Measurements from ENCODE around the gene RNF4. TPM values are rescaled to one million over a fixed set of nuclear protein-coding genes. Genes with fewer than 3 reads are reported as not detected.

The RNF4 gene
- total and polyA plus RNA-seq, 10 of the 15 experiments (the other 5 are each of a cell fraction or from before 2014, with no cell fraction given) = 34.9 to 145 (median 76.1) TPM

GRCh38 chr4:2484185-2484584, 15.3 kb downstream of the RNF4 start:
- H3K9me3 ChIP-seq (replicated peaks; ENCODE audit: control insufficient read depth, insufficient read depth, low read length) = no peaks in the 10 kb centered on the region
- intact Hi-C loops (cut with micrococcal nuclease; ENCODE audit: unreplicated experiment) (loop anchor here (2.0 kb wide), 1 partner anchor 15 kb away; no protein-coding TSS in a partner anchor), in situ Hi-C loops (cut with MboI) (no loop called here)
- H3K79me2 ChIP-seq (ENCODE audit: control insufficient read depth, insufficient read depth, low read length) = peaks cover 99% of the 10 kb centered on the region
- no peak overlapping the region for H2AFZ ChIP-seq (ENCODE audit: control insufficient read depth, low read depth, low read length)
- peaks cover 84% of the 10 kb centered on the region for H3K4me1 ChIP-seq (ENCODE audit: control insufficient read depth, insufficient read depth, low read length)
- FAIRE-seq (no peak), ATAC-seq (no peak), DNase-seq (ENCODE audit: low read depth, low spot score) (no peak)
- no peak overlapping the region for H3K9ac ChIP-seq (ENCODE audit: control insufficient read depth, insufficient read depth, low read length)
- H3K4me3 ChIP-seq = no peak overlapping the region
- H3K36me3 ChIP-seq (ENCODE audit: control insufficient read depth in 2 of 2, insufficient read depth in 2 of 2, low read length in 1 of 2) = peaks cover 6 to 18% of the 10 kb centered on the region in 2 experiments
- no peaks in the 10 kb centered on the region for H3K27me3 ChIP-seq (replicated peaks in 1 of 2; ENCODE audit: control insufficient read depth in 2 of 2, insufficient read depth in 2 of 2, low read length in 1 of 2)
- CTCF ChIA-PET = interaction anchor here (1.0 to 3.3 kb wide), 3 partner anchors 13 to 29 kb away, joined by 3 to 11 read pairs (median 3); no protein-coding TSS in a partner anchor
- no peak overlapping the region for H3K27ac ChIP-seq (ENCODE audit: control insufficient read depth, insufficient read depth)
- RAD21 ChIA-PET (ENCODE audit: unreplicated experiment) = interaction anchor here (1.2 to 8.0 kb wide), 4 partner anchors 12 to 52 kb away, joined by 3 to 51 read pairs (median 26); partner anchors contain the start of genes FAM193A and RNF4
- POLR2A ChIA-PET = interaction anchor here (1.6 to 9.1 kb wide), 2 partner anchors 9 to 14 kb away, joined by 3 to 80 read pairs; partner anchors contain the start of gene RNF4
- BruUV-seq (replicated peaks) = no TSS peak
- peaks cover 42% of the 10 kb centered on the region for H4K20me1 ChIP-seq (ENCODE audit: control insufficient read depth, insufficient read depth)
- H3K4me2 ChIP-seq (ENCODE audit: control insufficient read depth, insufficient read depth) = peak overlapping the region; percentile 91
- WGBS (ENCODE audit: insufficient coverage, insufficient replicate concordance, low lambda C conversion rate, missing lambda C conversion rate) = 53% methylated on average over 6 of the region's 6 CpGs
- SMC1A ChIA-PET (ENCODE audit: uncharacterized antibody, unreplicated experiment) = interaction anchor here (0.5 to 12.4 kb wide), 8 partner anchors 9 to 364 kb away, joined by 3 to 113 read pairs (median 4); partner anchors contain the start of gene RNF4
- no peak for TF ChIP-seq SMARCA5 (IDR thresholded peaks at IDR 0.05)
- no peak for TF ChIP-seq ZSCAN29 (IDR thresholded peaks at IDR 0.05)
- TF ChIP-seq CUX1 (IDR thresholded peaks at IDR 0.05; ENCODE audit: insufficient replicate concordance, low read depth, low read length) = no peak
- no peak for TF ChIP-seq CHD1 (IDR thresholded peaks at IDR 0.05; ENCODE audit: low read depth, low read length)
- no peak for TF ChIP-seq ZBTB40 (IDR thresholded peaks at IDR 0.05; ENCODE audit: borderline replicate concordance)
- no peak for TF ChIP-seq PAX8 (IDR thresholded peaks at IDR 0.05)
- no peak for TF ChIP-seq ELK1 (IDR thresholded peaks at IDR 0.05; ENCODE audit: low read depth, low read length)
- TF ChIP-seq JUND (IDR thresholded peaks at IDR 0.05; ENCODE audit: low read depth, low read length) = no peak
- no peak for TF ChIP-seq FOS (IDR thresholded peaks at IDR 0.05; ENCODE audit: borderline replicate concordance, extremely low read depth, insufficient read length)
- TF ChIP-seq CREB1 (IDR thresholded peaks at IDR 0.05; ENCODE audit: low read depth) = no peak
- no peak for TF ChIP-seq HDGF (IDR thresholded peaks at IDR 0.05)
- no peak for TF ChIP-seq JUNB (IDR thresholded peaks at IDR 0.05)
- TF ChIP-seq IRF4 (IDR thresholded peaks at IDR 0.05; ENCODE audit: low read depth, low read length) = no peak

Data from GM12878 (cell line).